Measurements from ENCODE around the gene NOS3. TPM values are rescaled to one million over a fixed set of nuclear protein-coding genes. Genes with fewer than 3 reads are reported as not detected.
A peak's percentile ranks its signal among the peaks of the same experiment; 100 is the strongest.

The NOS3 gene
- total and polyA plus RNA-seq, 9 of the 15 experiments (the other 6 are each of a cell fraction or from before 2014, with no cell fraction given), result 1.1 to 121 (median 23.6) TPM

GRCh38 chr7:150968734-150969372 is 22.0 kb upstream of the NOS3 start:
- WGBS (ENCODE audit: insufficient coverage, low coverage, missing lambda C conversion rate), result 47% methylated on average over 16 of the region's 16 CpGs
- ATAC-seq, result peak; percentile 24
- H3K4me2 ChIP-seq (ENCODE audit: insufficient read depth, low read length), result no peak overlapping the region; the same call in 1 of the 2 replicates
- 0 out of 2 replicates have a peak, but pooled peaks have one; percentile 48 for TF ChIP-seq HMG20B (CRISPR knock-in tag; IDR thresholded peaks at IDR 0.05)
- 0 out of 2 replicates have a peak, but pooled peaks have one; percentile 21 for TF ChIP-seq HIVEP1 (CRISPR knock-in tag; IDR thresholded peaks at IDR 0.05)
- no peak for TF ChIP-seq ZBED1 (IDR thresholded peaks at IDR 0.05)
- no peak for TF ChIP-seq BRD9 (IDR thresholded peaks at IDR 0.05; ENCODE audit: low read depth, partially characterized antibody)
- no peak for TF ChIP-seq NFXL1 (CRISPR knock-in tag; IDR thresholded peaks at IDR 0.05)
- no peak for TF ChIP-seq ZNF512 (tag; IDR thresholded peaks at IDR 0.05)
- TF ChIP-seq NR2C1 (IDR thresholded peaks at IDR 0.05), result no peak
- peak; percentile 46; the same call in 1 of the 2 replicates for TF ChIP-seq NR2C1 (tag; IDR thresholded peaks at IDR 0.05)
- peak; percentile 91 for TF ChIP-seq ZNF175 (CRISPR knock-in tag; IDR thresholded peaks at IDR 0.05; ENCODE audit: low read depth)
- TF ChIP-seq EP300 (IDR thresholded peaks at IDR 0.05; ENCODE audit: low read length), result peak; percentile 68; the same call in 1 of the 2 replicates
- TF ChIP-seq ZFPM2 (CRISPR knock-in tag; IDR thresholded peaks at IDR 0.05), result 0 out of 2 replicates have a peak, but pooled peaks have one; percentile 14
- peak; percentile 21; the same call in 1 of the 2 replicates for TF ChIP-seq CTBP1 (IDR thresholded peaks at IDR 0.05; ENCODE audit: borderline replicate concordance)
- no peak for TF ChIP-seq ETS2 (tag; IDR thresholded peaks at IDR 0.05; ENCODE audit: borderline replicate concordance, poor library complexity, severe bottlenecking)
- peak; percentile 68; the same call in 1 of the 2 replicates for TF ChIP-seq ZSCAN32 (CRISPR knock-in tag; IDR thresholded peaks at IDR 0.05)
- TF ChIP-seq, protein P1, sequence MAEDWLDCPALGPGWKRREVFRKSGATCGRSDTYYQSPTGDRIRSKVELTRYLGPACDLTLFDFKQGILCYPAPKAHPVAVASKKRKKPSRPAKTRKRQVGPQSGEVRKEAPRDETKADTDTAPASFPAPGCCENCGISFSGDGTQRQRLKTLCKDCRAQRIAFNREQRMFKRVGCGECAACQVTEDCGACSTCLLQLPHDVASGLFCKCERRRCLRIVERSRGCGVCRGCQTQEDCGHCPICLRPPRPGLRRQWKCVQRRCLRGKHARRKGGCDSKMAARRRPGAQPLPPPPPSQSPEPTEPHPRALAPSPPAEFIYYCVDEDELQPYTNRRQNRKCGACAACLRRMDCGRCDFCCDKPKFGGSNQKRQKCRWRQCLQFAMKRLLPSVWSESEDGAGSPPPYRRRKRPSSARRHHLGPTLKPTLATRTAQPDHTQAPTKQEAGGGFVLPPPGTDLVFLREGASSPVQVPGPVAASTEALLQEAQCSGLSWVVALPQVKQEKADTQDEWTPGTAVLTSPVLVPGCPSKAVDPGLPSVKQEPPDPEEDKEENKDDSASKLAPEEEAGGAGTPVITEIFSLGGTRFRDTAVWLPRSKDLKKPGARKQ (CRISPR knock-in tag; IDR thresholded peaks at IDR 0.05), result no peak
- no peak for TF ChIP-seq PHF20 (IDR thresholded peaks at IDR 0.05; ENCODE audit: partially characterized antibody)
- no peak for TF ChIP-seq ZNF444 (CRISPR knock-in tag; IDR thresholded peaks at IDR 0.05)
- TF ChIP-seq CHD2 (IDR thresholded peaks at IDR 0.05; ENCODE audit: low read depth, low read length), result no peak

More at GRCh38 chr7:150968734-150969372, 22.0 kb upstream of the NOS3 start:
- no peak overlapping the region for H3K4me3 ChIP-seq
- H3K27me3 ChIP-seq (ENCODE audit: control insufficient read depth in 2 of 2, insufficient read depth in 2 of 2, low read length in 2 of 2), result no peaks in the 10 kb centered on the region
- intact Hi-C loops (cut with micrococcal nuclease), result loop anchor here (10.0 kb wide), 1 partner anchor 206 kb away; no protein-coding TSS in a partner anchor
- peaks cover 14% of the 10 kb centered on the region for H3K79me2 ChIP-seq (ENCODE audit: control insufficient read depth, insufficient read depth, low read length)
- peaks cover 27% of the 10 kb centered on the region; the same call in 2 of the 3 replicates for H3K36me3 ChIP-seq (ENCODE audit: control insufficient read depth, insufficient read depth, low read length)
- in situ Hi-C loops (cut with MboI), result no loop called here
- CTCF ChIA-PET (ENCODE audit: low intra/inter-chr PET ratio), result no interaction called here
- peak in 1 of 4 experiments; percentile 32 for DNase-seq (ENCODE audit: extremely low read depth in 1 of 4, low spot score in 3 of 4)
- H3K9me1 ChIP-seq (ENCODE audit: control insufficient read depth, insufficient read depth, low read length), result peaks cover 5% of the 10 kb centered on the region
- peaks cover 56 to 68% of the 10 kb centered on the region in 2 experiments for H3K4me1 ChIP-seq (replicated peaks in 1 of 2; ENCODE audit: control insufficient read depth in 2 of 2, insufficient read depth in 2 of 2, low read length in 2 of 2)
- no peak overlapping the region; the same call in 2 of the 3 replicates for H3K27ac ChIP-seq (ENCODE audit: extremely low read depth, low read depth, low read length)
- H3K9ac ChIP-seq (ENCODE audit: insufficient read depth in 1 of 2, low read depth in 2 of 2, low read length in 2 of 2), result peak overlapping the region in 1 of 2 experiments; percentile 65; a peak in 2 of 4 replicates
- no peaks in the 10 kb centered on the region for H4K20me1 ChIP-seq (replicated peaks; ENCODE audit: control insufficient read depth, insufficient read depth, low read length)
- no peak for FAIRE-seq
- no peak overlapping the region for H2AFZ ChIP-seq (ENCODE audit: low read depth, low read length)
- POLR2A ChIA-PET, result interaction anchor here (0.5 to 2.9 kb wide), 11 partner anchors 10 to 494 kb away, joined by 3 to 11 read pairs (median 4); no protein-coding TSS in a partner anchor
- BruUV-seq (replicated peaks), result no TSS peak
- H3K9me3 ChIP-seq (replicated peaks; ENCODE audit: control insufficient read depth, insufficient read depth, low read depth, low read length), result no peaks in the 10 kb centered on the region

All from K562 (cell line).